Left cardiac atrium (tissue), 4 donors: ENCODE results near the gene TM7SF2. TPM values are rescaled to one million over a fixed set of nuclear protein-coding genes. Genes with fewer than 3 reads are reported as not detected.
"Not testable (repeated sequence)": the region's sequence is repeated elsewhere in the genome, so short reads cannot be mapped to it uniquely, and the experiment has no call there.

Source experiments
- ATAC-seq, 2 donors: fragments of 200-7000 bp; cut with Tn5 transposase; one replicate each; pipeline ENCODE4 v1.9.1; 2020; ENCODE audit warnings: mild to moderate bottlenecking in 2 of 2, moderate library complexity in 2 of 2
- DNase-seq: peaks from one replicate; pipeline ENCODE4 v3.0.0-alpha.2; 2020
- intact Hi-C, 2 donors: fragments of 100-400 bp; cut with DNase I; formaldehyde crosslinking; loops; one replicate each; pipeline versions ENCODE4 v1.14.1 to v1.15.1; 2022 to 2023
- microRNA-seq, 2 donors: library from miRNA; unstranded; fragments of <30 nt; microRNA quantifications; one replicate each; pipeline ENCODE4 v1.2.0, GENCODE V29; 2020
- total RNA-seq, 2 donors: library from RNA; stranded (reverse); fragmentation: NEBNext Ultra II Directional; extraction: Animal tissue kit (Norgen Biotek cat#: 25700); gene quantifications; one replicate each; pipeline ENCODE4 v1.2.1, GENCODE V29; 2021
- donor health status: DM: no; HTN: yes; CAD: no.
- donor health status: DM: no; HTN: yes; CAD: no; lungs with severe emphysema.
- donor health status: DM: yes; HTN: yes; CAD: no.
- donor health status: Dilated cardiomyopathy.

TM7SF2 gene
- total RNA-seq, 2 donors from 2014 or later = 50.0 to 53.2 TPM

- ATAC-seq (no peak), DNase-seq (no peak)
- intact Hi-C loops = no loop called here
Measured at GRCh38 chr11:65136515-65137096, 24.9 kb downstream of the TM7SF2 start.

- ATAC-seq (no peak), DNase-seq (no peak)
- intact Hi-C loops = loop anchor here in 1 of 2 donors (5.0 kb wide), 1 partner anchor 35 kb away; no protein-coding TSS in a partner anchor
Measured at GRCh38 chr11:65141896-65142494, 30.3 kb downstream of the TM7SF2 start.

- intact Hi-C loops = no loop called here
- DNase-seq (no peak), ATAC-seq (no peak)
Measured at GRCh38 chr11:65147352-65148075, 35.8 kb downstream of the TM7SF2 start.

GRCh38 chr11:65148657-65149056 is 37.0 kb downstream of the TM7SF2 start:
- ATAC-seq (no peak), DNase-seq (no peak)
- intact Hi-C loops = no loop called here

GRCh38 chr11:65150131-65150508 is 38.4 kb downstream of the TM7SF2 start:
- ATAC-seq, DNase-seq, intact Hi-C loops: not testable (repeated sequence)

GRCh38 chr11:65150509-65151299 is 39.0 kb downstream of the TM7SF2 start:
- intact Hi-C loops = no loop called here
- peak; percentile 89 for DNase-seq
- ATAC-seq = peak; percentile 92 to 97

- ATAC-seq (no peak), DNase-seq (no peak)
- intact Hi-C loops = no loop called here
Measured at GRCh38 chr11:65151331-65151899, 39.7 kb downstream of the TM7SF2 start.

GRCh38 chr11:65152122-65152521 is 40.5 kb downstream of the TM7SF2 start:
- no peak for ATAC-seq
- intact Hi-C loops = no loop called here
- no peak for DNase-seq

- ATAC-seq (no peak), DNase-seq (no peak)
- intact Hi-C loops = no loop called here
Measured at GRCh38 chr11:65156256-65156655, 44.6 kb downstream of the TM7SF2 start.

GRCh38 chr11:65156926-65157325 is 45.3 kb downstream of the TM7SF2 start:
- intact Hi-C loops = no loop called here
- no peak for ATAC-seq

GRCh38 chr11:65157336-65157735 is 45.7 kb downstream of the TM7SF2 start:
- ATAC-seq = no peak
- intact Hi-C loops = no loop called here
- no peak for DNase-seq

More at GRCh38 chr11:65156926-65157325, 45.3 kb downstream of the TM7SF2 start:
- no peak for DNase-seq

- no peak for ATAC-seq
- intact Hi-C loops = no loop called here
- DNase-seq = no peak
Measured at GRCh38 chr11:65159012-65159411, 47.3 kb downstream of the TM7SF2 start.

GRCh38 chr11:65160643-65161042 is 49.0 kb downstream of the TM7SF2 start:
- DNase-seq (no peak), ATAC-seq (no peak)
- intact Hi-C loops = no loop called here

- ATAC-seq (no peak), DNase-seq (no peak)
- intact Hi-C loops = no loop called here
Measured at GRCh38 chr11:65163684-65164083, 52.0 kb downstream of the TM7SF2 start.

Small RNA genes within 50 kb of the gene (microRNA-seq; reads per million reads assigned to microRNA genes)
- gene MIR6751 = 0 reads per million in 2 donors

Other genes starting within 250 kb of the TM7SF2 start
- gene EHD1, start 233.3 kb upstream of the TM7SF2 start, total RNA-seq = 10 to 100 TPM; 36.6 to 43.1 TPM
- gene ATG2A, start 194.7 kb upstream of the TM7SF2 start, total RNA-seq = 10 to 100 TPM; 12.3 to 14.6 TPM
- 10 to 100 TPM; 17.9 to 20.5 TPM for gene PPP2R5B, start 187.2 kb upstream of the TM7SF2 start, total RNA-seq
- gene GPHA2, start 176.0 kb upstream of the TM7SF2 start, total RNA-seq = not detected
- not detected for gene MAJIN, start 139.8 kb upstream of the TM7SF2 start, total RNA-seq
- 1 to 10 TPM; 1.4 to 1.6 TPM for gene BATF2, start 114.9 kb upstream of the TM7SF2 start, total RNA-seq
- 100 to 1,000 TPM; 110 to 116 TPM for gene ARL2, start 97.7 kb upstream of the TM7SF2 start, total RNA-seq
- gene SNX15, start 84.4 kb upstream of the TM7SF2 start, total RNA-seq = 10 to 100 TPM; 17.2 to 20.1 TPM
- 1 to 10 TPM; 5.2 to 9.5 TPM for gene SAC3D1, start 70.7 kb upstream of the TM7SF2 start, total RNA-seq
- 1 to 10 TPM; 6.6 to 7.0 TPM for gene NAALADL1, start 53.3 kb upstream of the TM7SF2 start, total RNA-seq
- gene CDCA5, start 27.8 kb upstream of the TM7SF2 start, total RNA-seq = 1 to 10 TPM in 1 of 2 donors, under 1 TPM in 1; 0.81 to 2.5 TPM
- gene ZFPL1, start 27.6 kb upstream of the TM7SF2 start, total RNA-seq = 10 to 100 TPM; 26.2 to 26.5 TPM
- 10 to 100 TPM; 52.7 to 70.1 TPM for gene VPS51, start 15.7 kb upstream of the TM7SF2 start, total RNA-seq
- gene ZNHIT2, start 5.8 kb downstream of the TM7SF2 start, total RNA-seq = 1 to 10 TPM; 6.6 to 8.2 TPM
- gene FAU, start 10.3 kb downstream of the TM7SF2 start, total RNA-seq = 100 to 1,000 TPM; 651 to 723 TPM
- gene MRPL49, start 10.4 kb downstream of the TM7SF2 start, total RNA-seq = 10 to 100 TPM; 26.3 to 33.4 TPM
- gene SYVN1, start 22.6 kb downstream of the TM7SF2 start, total RNA-seq = 10 to 100 TPM; 33.2 to 41.6 TPM
- gene SPDYC, start 58.4 kb downstream of the TM7SF2 start, total RNA-seq = not detected
- 10 to 100 TPM; 86.9 to 92.4 TPM for gene CAPN1, start 70.1 kb downstream of the TM7SF2 start, total RNA-seq
- 1 to 10 TPM; 5.3 to 7.3 TPM for gene POLA2, start 150.1 kb downstream of the TM7SF2 start, total RNA-seq
- gene CDC42EP2, start 203.0 kb downstream of the TM7SF2 start, total RNA-seq = 10 to 100 TPM; 21.7 to 28.9 TPM
- gene DPF2, start 222.0 kb downstream of the TM7SF2 start, total RNA-seq = 10 to 100 TPM; 46.7 to 47.7 TPM
- gene TIGD3, start 242.9 kb downstream of the TM7SF2 start, total RNA-seq = under 1 TPM in 1 of 2 donors, not detected in 1; 0.12 TPM